Testis (tissue), 2 donors: ENCODE data around the gene PACRGL.

Experiments used
- POLR2A ChIP-seq: fragments of 450-650 bp; IDR thresholded peaks from one replicate; pipeline ENCODE4 v1.6.1; 2017; ENCODE audit warnings: antibody characterized with exemption, mild to moderate bottlenecking, moderate library complexity
- TF ChIP-seq, protein P1 (sequence below), 3 experiments: fragments of 450-650 bp in 2 of 3; fragments of 200-600 bp in 1 of 3; sonication (generic) in 1 of 3; IDR thresholded peaks; one replicate each; pipeline ENCODE4 v1.5.1; 2016 to 2019; ENCODE audit warnings: antibody characterized with exemption in 3 of 3, mild to moderate bottlenecking in 2 of 3, moderate library complexity in 1 of 3

DNA sequence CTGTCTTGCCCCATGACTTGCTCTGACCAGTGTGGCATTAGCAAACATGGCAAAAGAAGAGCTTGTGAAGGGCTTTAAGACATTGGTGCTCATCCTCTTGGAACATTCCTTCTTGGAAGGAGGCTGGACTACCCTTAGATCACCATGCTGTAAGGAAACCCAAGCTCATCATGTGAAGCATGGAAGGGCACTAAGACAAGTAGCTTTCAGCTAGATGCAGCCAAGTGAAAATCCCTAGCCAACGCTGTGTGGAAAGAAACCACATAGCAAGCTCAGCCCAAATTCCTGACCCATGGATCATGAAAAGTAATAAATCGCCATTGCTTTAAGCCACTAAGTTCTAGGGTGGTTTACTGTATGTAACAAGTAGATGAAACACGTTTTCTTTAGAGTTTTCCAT, 12.4 kb upstream of the PACRGL start:
- TF ChIP-seq POLR2A: no peak
- TF ChIP-seq, protein P1, sequence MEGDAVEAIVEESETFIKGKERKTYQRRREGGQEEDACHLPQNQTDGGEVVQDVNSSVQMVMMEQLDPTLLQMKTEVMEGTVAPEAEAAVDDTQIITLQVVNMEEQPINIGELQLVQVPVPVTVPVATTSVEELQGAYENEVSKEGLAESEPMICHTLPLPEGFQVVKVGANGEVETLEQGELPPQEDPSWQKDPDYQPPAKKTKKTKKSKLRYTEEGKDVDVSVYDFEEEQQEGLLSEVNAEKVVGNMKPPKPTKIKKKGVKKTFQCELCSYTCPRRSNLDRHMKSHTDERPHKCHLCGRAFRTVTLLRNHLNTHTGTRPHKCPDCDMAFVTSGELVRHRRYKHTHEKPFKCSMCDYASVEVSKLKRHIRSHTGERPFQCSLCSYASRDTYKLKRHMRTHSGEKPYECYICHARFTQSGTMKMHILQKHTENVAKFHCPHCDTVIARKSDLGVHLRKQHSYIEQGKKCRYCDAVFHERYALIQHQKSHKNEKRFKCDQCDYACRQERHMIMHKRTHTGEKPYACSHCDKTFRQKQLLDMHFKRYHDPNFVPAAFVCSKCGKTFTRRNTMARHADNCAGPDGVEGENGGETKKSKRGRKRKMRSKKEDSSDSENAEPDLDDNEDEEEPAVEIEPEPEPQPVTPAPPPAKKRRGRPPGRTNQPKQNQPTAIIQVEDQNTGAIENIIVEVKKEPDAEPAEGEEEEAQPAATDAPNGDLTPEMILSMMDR (IDR thresholded peaks at IDR 0.05): no peak
